Liver (tissue), 9 donors: ENCODE results near the gene DLGAP4. TPM values are rescaled to one million over a fixed set of nuclear protein-coding genes. Genes with fewer than 3 reads are reported as not detected.

Experiments
- DNase-seq: peaks from one replicate; pipeline ENCODE4 v3.0.0-alpha.2; 2017; ENCODE audit warnings: low spot score
- H3K27ac ChIP-seq, 2 donors: one replicate each; pipeline ENCODE4 v1.7.0; 2013; ENCODE audit warnings: inconsistent platforms in 2 of 2, low read length in 2 of 2, control low read depth in 1 of 2, low read depth in 1 of 2, mild to moderate bottlenecking in 1 of 2
- H3K27me3 ChIP-seq, 4 donors: one replicate each; pipeline versions ENCODE4 v1.6.1 to v1.7.0; 2013; ENCODE audit warnings: low read length in 3 of 4, inconsistent platforms in 1 of 4, mild to moderate bottlenecking in 1 of 4, moderate library complexity in 1 of 4; ENCODE audit not compliant: control insufficient read depth in 4 of 4, insufficient read depth in 4 of 4
- H3K36me3 ChIP-seq, 4 donors: one replicate each; pipeline versions ENCODE4 v1.6.1 to v1.7.0; 2013; ENCODE audit warnings: low read length in 3 of 4, mild to moderate bottlenecking in 3 of 4, low read depth in 1 of 4, moderate library complexity in 1 of 4; ENCODE audit not compliant: control insufficient read depth in 4 of 4, insufficient read depth in 3 of 4
- H3K4me1 ChIP-seq, 4 donors: one replicate each; pipeline versions ENCODE4 v1.6.1 to v1.7.0; 2013; ENCODE audit warnings: low read length in 3 of 4, mild to moderate bottlenecking in 3 of 4, moderate library complexity in 1 of 4; ENCODE audit not compliant: control insufficient read depth in 4 of 4, insufficient read depth in 4 of 4
- H3K4me3 ChIP-seq, 3 donors: one replicate each; pipeline versions ENCODE4 v1.6.1 to v1.7.0; 2013; ENCODE audit warnings: low read length in 3 of 3, control low read depth in 1 of 3, low read depth in 1 of 3, mild to moderate bottlenecking in 1 of 3
- H3K9ac ChIP-seq, 2 donors: one replicate each; pipeline ENCODE4 v1.7.0; 2013; ENCODE audit warnings: low read length in 2 of 2, mild to moderate bottlenecking in 2 of 2, moderate library complexity in 2 of 2, control low read depth in 1 of 2, low read depth in 1 of 2
- H3K9me3 ChIP-seq, 4 donors: one replicate each; pipeline versions ENCODE4 v1.6.1 to v1.7.0; 2013; ENCODE audit warnings: low read length in 3 of 4; ENCODE audit not compliant: control insufficient read depth in 4 of 4
- FOXA1 ChIP-seq: IDR thresholded peaks from 2 replicates; pipeline ENCODE4 v1.6.1; 2016; ENCODE audit warnings: antibody characterized with exemption
- FOXA2 ChIP-seq: IDR thresholded peaks from 2 replicates; pipeline ENCODE4 v1.6.1; 2016; ENCODE audit warnings: antibody characterized with exemption
- GABPA ChIP-seq, 2 donors: IDR thresholded peaks in 1 of 2; conservative IDR thresholded peaks in 1 of 2; 2 replicates each; pipeline ENCODE4 v1.6.1; 2016; ENCODE audit warnings: antibody characterized with exemption in 2 of 2, mild to moderate bottlenecking in 1 of 2, moderate library complexity in 1 of 2
- HNF4G ChIP-seq: IDR thresholded peaks from 2 replicates; pipeline ENCODE4 v1.6.1; 2016; ENCODE audit warnings: antibody characterized with exemption
- JUND ChIP-seq, 2 donors: IDR thresholded peaks; 2 replicates each; pipeline ENCODE4 v1.6.1; 2016; ENCODE audit warnings: antibody characterized with exemption in 2 of 2
- NR2F2 ChIP-seq: IDR thresholded peaks from 2 replicates; pipeline ENCODE4 v1.6.1; 2016; ENCODE audit warnings: antibody characterized with exemption
- RXRA ChIP-seq, 2 donors: IDR thresholded peaks; 2 replicates each; pipeline ENCODE4 v1.6.1; 2017 to 2018; ENCODE audit warnings: antibody characterized with exemption in 2 of 2, mild to moderate bottlenecking in 1 of 2
- SP1 ChIP-seq: IDR thresholded peaks from 2 replicates; pipeline ENCODE4 v1.6.1; 2018; ENCODE audit warnings: antibody characterized with exemption, mild to moderate bottlenecking
- TAF1 ChIP-seq: conservative IDR thresholded peaks from 2 replicates; pipeline ENCODE4 v1.6.1; 2016; ENCODE audit warnings: antibody characterized with exemption, mild to moderate bottlenecking
- WGBS: extraction: QIAGEN DNeasy Blood & Tissue Kit; methylation state at CpG from one replicate; pipeline ENCODE4 v1.1.7; 2013; 5-methylcytosine and 5-hydroxymethylcytosine counted together
- polyA plus RNA-seq, 2 donors: library from polyadenylated mRNA; stranded (reverse) in 1 of 2; unstranded in 1 of 2; fragments of 200-250 nt in 1 of 2; fragments of >200 nt in 1 of 2; fragmentation: Nextera tagmentation in 1 of 2; extraction: Ambion mirVana in 1 of 2; gene quantifications; one replicate each; pipeline versions ENCODE4 v1.2.1 to v1.2.3, GENCODE V29; 2013 to 2015
- total RNA-seq, 2 donors: library from RNA; depleted of rRNA; stranded (reverse); fragments of >200 nt; gene quantifications; one replicate each; pipeline ENCODE4 v1.2.3, GENCODE V29; 2014
- TF ChIP-seq, protein P1 (sequence below): fragments of 150-350 bp; IDR thresholded peaks from 2 replicates; pipeline ENCODE4 v1.5.1; 2017; ENCODE audit warnings: improper control_type of control experiment, low read depth, low read length; ENCODE audit not compliant: missing input control
- TF ChIP-seq, protein P2 (sequence below): IDR thresholded peaks from 2 replicates; pipeline ENCODE4 v1.6.1; 2016; ENCODE audit warnings: antibody characterized with exemption
- TF ChIP-seq, protein P3 (sequence below): IDR thresholded peaks from 2 replicates; pipeline ENCODE4 v1.6.1; 2016; ENCODE audit warnings: antibody characterized with exemption
- donor health status: healthy.
- donor health status: healthy.
- donor health status: healthy.
- donor health status: healthy.
- donor health status: healthy.

DLGAP4 gene
- total and polyA plus RNA-seq, 4 donors = 2.9 to 18.7 (median 11.2) TPM

DNA sequence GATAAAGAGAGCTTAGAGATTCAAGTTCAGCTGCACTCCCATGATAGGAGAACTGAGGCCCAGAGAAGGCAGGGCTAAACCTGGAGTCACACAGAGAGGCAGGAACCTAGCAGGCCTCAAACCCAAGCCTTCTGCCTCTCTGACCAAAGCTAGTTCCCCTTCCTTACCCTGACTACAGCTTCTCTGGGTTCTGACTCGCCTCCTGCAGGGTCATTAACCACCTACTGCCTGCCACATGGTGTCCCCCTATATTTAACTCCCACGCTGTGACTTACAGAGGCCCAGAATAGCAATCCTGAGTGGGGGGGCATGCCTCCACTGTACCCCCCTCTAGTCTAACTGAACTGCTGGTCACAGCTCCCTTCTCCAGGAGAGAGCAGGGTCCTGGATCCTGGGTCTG, 84.1 kb downstream of the DLGAP4 start:
- no peak for DNase-seq
- Histone ChIP-seq H3K4me1 (no peaks in the 10 kb centered on the region), H3K36me3 (no peaks in the 10 kb centered on the region), H3K27me3 (no peaks in the 10 kb centered on the region), H3K27ac (no peak overlapping the region), H3K9me3 (no peaks in the 10 kb centered on the region), H3K4me3 (no peak overlapping the region), H3K9ac (no peak overlapping the region)
- TF ChIP-seq, protein P1, sequence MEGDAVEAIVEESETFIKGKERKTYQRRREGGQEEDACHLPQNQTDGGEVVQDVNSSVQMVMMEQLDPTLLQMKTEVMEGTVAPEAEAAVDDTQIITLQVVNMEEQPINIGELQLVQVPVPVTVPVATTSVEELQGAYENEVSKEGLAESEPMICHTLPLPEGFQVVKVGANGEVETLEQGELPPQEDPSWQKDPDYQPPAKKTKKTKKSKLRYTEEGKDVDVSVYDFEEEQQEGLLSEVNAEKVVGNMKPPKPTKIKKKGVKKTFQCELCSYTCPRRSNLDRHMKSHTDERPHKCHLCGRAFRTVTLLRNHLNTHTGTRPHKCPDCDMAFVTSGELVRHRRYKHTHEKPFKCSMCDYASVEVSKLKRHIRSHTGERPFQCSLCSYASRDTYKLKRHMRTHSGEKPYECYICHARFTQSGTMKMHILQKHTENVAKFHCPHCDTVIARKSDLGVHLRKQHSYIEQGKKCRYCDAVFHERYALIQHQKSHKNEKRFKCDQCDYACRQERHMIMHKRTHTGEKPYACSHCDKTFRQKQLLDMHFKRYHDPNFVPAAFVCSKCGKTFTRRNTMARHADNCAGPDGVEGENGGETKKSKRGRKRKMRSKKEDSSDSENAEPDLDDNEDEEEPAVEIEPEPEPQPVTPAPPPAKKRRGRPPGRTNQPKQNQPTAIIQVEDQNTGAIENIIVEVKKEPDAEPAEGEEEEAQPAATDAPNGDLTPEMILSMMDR = no peak
- TF ChIP-seq, protein P2, sequence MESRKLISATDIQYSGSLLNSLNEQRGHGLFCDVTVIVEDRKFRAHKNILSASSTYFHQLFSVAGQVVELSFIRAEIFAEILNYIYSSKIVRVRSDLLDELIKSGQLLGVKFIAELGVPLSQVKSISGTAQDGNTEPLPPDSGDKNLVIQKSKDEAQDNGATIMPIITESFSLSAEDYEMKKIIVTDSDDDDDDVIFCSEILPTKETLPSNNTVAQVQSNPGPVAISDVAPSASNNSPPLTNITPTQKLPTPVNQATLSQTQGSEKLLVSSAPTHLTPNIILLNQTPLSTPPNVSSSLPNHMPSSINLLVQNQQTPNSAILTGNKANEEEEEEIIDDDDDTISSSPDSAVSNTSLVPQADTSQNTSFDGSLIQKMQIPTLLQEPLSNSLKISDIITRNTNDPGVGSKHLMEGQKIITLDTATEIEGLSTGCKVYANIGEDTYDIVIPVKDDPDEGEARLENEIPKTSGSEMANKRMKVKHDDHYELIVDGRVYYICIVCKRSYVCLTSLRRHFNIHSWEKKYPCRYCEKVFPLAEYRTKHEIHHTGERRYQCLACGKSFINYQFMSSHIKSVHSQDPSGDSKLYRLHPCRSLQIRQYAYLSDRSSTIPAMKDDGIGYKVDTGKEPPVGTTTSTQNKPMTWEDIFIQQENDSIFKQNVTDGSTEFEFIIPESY = no peak
- TF ChIP-seq HNF4G = no peak
- no peak for TF ChIP-seq FOXA2
- TF ChIP-seq, protein P3, sequence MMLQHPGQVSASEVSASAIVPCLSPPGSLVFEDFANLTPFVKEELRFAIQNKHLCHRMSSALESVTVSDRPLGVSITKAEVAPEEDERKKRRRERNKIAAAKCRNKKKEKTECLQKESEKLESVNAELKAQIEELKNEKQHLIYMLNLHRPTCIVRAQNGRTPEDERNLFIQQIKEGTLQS = no peak
- TF ChIP-seq NR2F2 = no peak
- no peak for TF ChIP-seq TAF1
- TF ChIP-seq JUND (IDR thresholded peaks at IDR 0.05) = no peak
- no peak for TF ChIP-seq RXRA (IDR thresholded peaks at IDR 0.05)
- no peak for TF ChIP-seq GABPA (IDR thresholded peaks at IDR 0.05 in 1 of 2, conservative IDR thresholded peaks at IDR 0.05 in 1 of 2)
- no peak for TF ChIP-seq FOXA1
- 93% methylated on average over 2 of the region's 2 CpGs for WGBS

DNA sequence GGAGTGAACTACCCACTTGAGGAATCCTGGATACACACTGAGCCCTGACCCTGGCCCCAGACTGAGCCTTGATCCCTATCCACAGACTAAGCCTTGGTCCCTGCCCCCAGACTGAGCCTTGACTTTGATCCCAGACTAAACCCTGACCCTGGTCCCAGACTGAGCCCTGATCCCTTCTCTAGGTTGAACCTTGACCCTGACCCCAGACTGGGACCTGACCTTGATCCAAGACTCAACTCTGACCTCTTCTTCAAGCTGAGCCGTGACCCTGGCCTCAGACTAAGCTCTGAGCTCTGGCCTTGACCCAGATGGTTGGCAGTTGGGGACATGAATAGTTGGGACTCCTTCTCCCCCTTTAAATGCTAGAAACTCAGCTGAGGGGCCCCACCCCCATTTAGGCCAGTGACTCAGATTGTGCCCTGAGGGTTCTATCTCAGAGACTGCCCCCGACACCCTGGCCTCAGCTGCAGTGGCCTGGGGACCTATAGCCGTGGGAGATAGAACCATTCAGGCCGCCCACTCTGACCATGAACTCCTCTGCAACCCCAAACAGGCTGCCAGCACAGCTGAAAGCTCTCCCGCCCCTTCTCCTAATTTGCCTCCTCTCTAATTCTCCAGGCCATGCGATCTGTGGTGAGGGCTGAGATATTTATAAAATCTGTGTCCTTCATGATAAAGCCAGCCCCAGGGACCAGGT, 84.7 kb downstream of the DLGAP4 start:
- no peaks in the 10 kb centered on the region for H3K36me3 ChIP-seq
- H3K9me3 ChIP-seq = no peaks in the 10 kb centered on the region
- no peak overlapping the region for H3K9ac ChIP-seq
- 67% methylated on average over 6 of the region's 6 CpGs for WGBS
- no peak overlapping the region for H3K4me3 ChIP-seq
- no peaks in the 10 kb centered on the region for H3K27me3 ChIP-seq
- TF ChIP-seq SP1 (no peak), RXRA (IDR thresholded peaks at IDR 0.05) (no peak), FOXA2 (no peak)
- TF ChIP-seq, protein P2 = no peak
- TF ChIP-seq, protein P1 = no peak
- no peaks in the 10 kb centered on the region for H3K4me1 ChIP-seq
- no peak overlapping the region for H3K27ac ChIP-seq
- no peak for DNase-seq
